GM12878 (cell line): ENCODE data around the gene C1orf146. TPM values are rescaled to one million over a fixed set of nuclear protein-coding genes. Genes with fewer than 3 reads are reported as not detected.

Experiments used
- E2F8 ChIP-seq: fragments of 450-650 bp; IDR thresholded peaks from 2 replicates; pipeline ENCODE4 v1.6.1; 2018; ENCODE audit warnings: mild to moderate bottlenecking, low read depth, moderate library complexity; ENCODE audit not compliant: partially characterized antibody
- EED ChIP-seq: sonication (generic); IDR thresholded peaks from 2 replicates; pipeline ENCODE4 v1.6.1; 2016; ENCODE audit warnings: antibody characterized with exemption, low read depth
- HCFC1 ChIP-seq: fragments of 150-350 bp; IDR thresholded peaks from 2 replicates; pipeline ENCODE4 v1.6.1; 2014; ENCODE audit warnings: low read length
- MTA3 ChIP-seq: IDR thresholded peaks from 2 replicates; pipeline ENCODE4 v1.6.1; 2012; ENCODE audit warnings: low read length, inconsistent platforms, borderline replicate concordance
- NFYA ChIP-seq: IDR thresholded peaks from 2 replicates; pipeline ENCODE4 v1.6.1; 2011; ENCODE audit warnings: low read depth, mild to moderate bottlenecking, low read length, improper control_type of control experiment, borderline replicate concordance
- SIN3A ChIP-seq: IDR thresholded peaks from 2 replicates; pipeline ENCODE4 v1.6.1; 2012; ENCODE audit warnings: low read depth, low read length, improper control_type of control experiment
- SRF ChIP-seq, 2 experiments: IDR thresholded peaks; 2 replicates each; pipeline ENCODE4 v1.6.1; 2011; ENCODE audit warnings: low read depth in 2 of 2, low read length in 2 of 2, mild to moderate bottlenecking in 1 of 2, moderate library complexity in 1 of 2
- ZNF217 ChIP-seq: fragments of 450-650 bp; IDR thresholded peaks from 2 replicates; pipeline ENCODE4 v1.6.1; 2017; ENCODE audit warnings: antibody characterized with exemption, mild to moderate bottlenecking
- polyA plus RNA-seq, 11 experiments: library from polyadenylated mRNA; depleted of rRNA in 4 of 11; unstranded in 6 of 11; stranded (reverse) in 5 of 11; fragments of >200 nt; fragmentation: Nextera tagmentation in 4 of 11; fragmentation: Illumina TruSeq in 1 of 11; extraction: Ambion mirVana in 4 of 11; extraction: Trizol in 1 of 11; gene quantifications; 1 replicate in 1 of 11; 2 replicates in 10 of 11; pipeline versions ENCODE4 v1.2.1 to v1.2.3, GENCODE V29; 2011 to 2016; ENCODE audit warnings: inconsistent platforms in 2 of 11, missing spikeins in 2 of 11, low read depth in 1 of 11
- total RNA-seq, 4 experiments: library from RNA; depleted of rRNA in 3 of 4; stranded (reverse); fragments of >200 nt in 3 of 4; fragmentation: Illumina TruSeq in 1 of 4; extraction: Trizol in 1 of 4; gene quantifications; 2 replicates each; pipeline versions ENCODE4 v1.2.1 to v1.2.3, GENCODE V29; 2013 to 2021
- TF ChIP-seq, protein P1 (sequence below): fragments of 450-650 bp; IDR thresholded peaks from 2 replicates; pipeline ENCODE4 v1.6.1; 2018; ENCODE audit warnings: borderline replicate concordance, mild to moderate bottlenecking; ENCODE audit not compliant: partially characterized antibody

C1orf146 gene
- total and polyA plus RNA-seq, 10 of the 15 experiments (the other 5 are each of a cell fraction or from before 2014, with no cell fraction given) = not detected

DNA sequence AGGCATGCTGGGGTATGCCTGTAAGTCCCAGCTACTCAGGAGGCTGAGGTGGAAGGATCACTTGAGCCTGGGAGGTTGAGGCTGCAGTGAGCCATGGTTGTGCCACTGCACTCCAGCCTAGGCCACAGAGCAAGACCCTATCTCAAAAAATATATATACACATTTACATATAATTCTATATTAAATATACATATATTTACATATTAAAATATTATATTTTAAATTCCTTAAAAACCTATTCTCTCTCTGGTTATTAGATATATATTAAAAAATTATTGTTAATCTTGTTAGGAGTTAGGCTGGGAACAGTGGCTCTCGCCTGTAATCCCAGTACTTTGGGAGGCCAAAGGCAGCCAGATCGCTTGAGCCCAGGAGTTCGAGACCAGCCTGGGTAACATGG, 58.4 kb downstream of the C1orf146 start (continued):
- TF ChIP-seq ZNF217 (no peak), SIN3A (no peak), E2F8 (no peak), MTA3 (no peak), NFYA (no peak), SRF (IDR thresholded peaks at IDR 0.05; ENCODE audit: low read depth in 2 of 2, low read length in 2 of 2) (no peak), HCFC1 (no peak), EED (no peak)
- TF ChIP-seq, protein P1, sequence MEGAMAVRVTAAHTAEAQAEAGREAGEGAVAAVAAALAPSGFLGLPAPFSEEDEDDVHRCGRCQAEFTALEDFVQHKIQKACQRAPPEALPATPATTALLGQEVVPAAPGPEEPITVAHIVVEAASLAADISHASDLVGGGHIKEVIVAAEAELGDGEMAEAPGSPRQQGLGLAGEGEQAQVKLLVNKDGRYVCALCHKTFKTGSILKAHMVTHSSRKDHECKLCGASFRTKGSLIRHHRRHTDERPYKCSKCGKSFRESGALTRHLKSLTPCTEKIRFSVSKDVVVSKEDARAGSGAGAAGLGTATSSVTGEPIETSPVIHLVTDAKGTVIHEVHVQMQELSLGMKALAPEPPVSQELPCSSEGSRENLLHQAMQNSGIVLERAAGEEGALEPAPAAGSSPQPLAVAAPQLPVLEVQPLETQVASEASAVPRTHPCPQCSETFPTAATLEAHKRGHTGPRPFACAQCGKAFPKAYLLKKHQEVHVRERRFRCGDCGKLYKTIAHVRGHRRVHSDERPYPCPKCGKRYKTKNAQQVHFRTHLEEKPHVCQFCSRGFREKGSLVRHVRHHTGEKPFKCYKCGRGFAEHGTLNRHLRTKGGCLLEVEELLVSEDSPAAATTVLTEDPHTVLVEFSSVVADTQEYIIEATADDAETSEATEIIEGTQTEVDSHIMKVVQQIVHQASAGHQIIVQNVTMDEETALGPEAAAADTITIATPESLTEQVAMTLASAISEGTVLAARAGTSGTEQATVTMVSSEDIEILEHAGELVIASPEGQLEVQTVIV = no peak
